Astrocyte (in vitro differentiated cells and primary cell): ENCODE measurements around the gene CARS1. TPM values are rescaled to one million over a fixed set of nuclear protein-coding genes. Genes with fewer than 3 reads are reported as not detected.
A peak's percentile ranks its signal among the peaks of the same experiment; 100 is the strongest.

Experiments used
- DNase-seq: peaks from one replicate; pipeline ENCODE4 v3.0.0-alpha.2; 2010; ENCODE audit warnings: low read depth
- FAIRE-seq: peaks from 2 replicates; lab custom pipeline; 2011; peaks lifted over from hg19 to GRCh38; lab: Jason Lieb, UNC
- H2AFZ ChIP-seq: 2 replicates; pipeline ENCODE4 v1.6.0; 2012; ENCODE audit warnings: low read depth, low read length, inconsistent platforms
- H3K27ac ChIP-seq: 2 replicates; pipeline ENCODE4 v1.5.1; 2011; ENCODE audit warnings: low read depth, low read length, inconsistent platforms
- H3K27me3 ChIP-seq: 2 replicates; pipeline ENCODE4 v1.6.0; 2011; ENCODE audit warnings: low read length, inconsistent platforms; ENCODE audit not compliant: insufficient read depth
- H3K36me3 ChIP-seq: 2 replicates; pipeline ENCODE4 v1.5.1; 2011; ENCODE audit warnings: low read length, inconsistent platforms; ENCODE audit not compliant: insufficient read depth
- H3K4me1 ChIP-seq: 2 replicates; pipeline ENCODE4 v1.5.1; 2011; ENCODE audit warnings: low read length, inconsistent platforms; ENCODE audit not compliant: insufficient read depth
- H3K4me2 ChIP-seq: 2 replicates; pipeline ENCODE4 v1.6.0; 2012; ENCODE audit warnings: low read length, inconsistent platforms
- H3K4me3 ChIP-seq: 2 replicates; pipeline ENCODE4 v1.5.1; 2011; ENCODE audit warnings: low read depth, mild to moderate bottlenecking, low read length, inconsistent platforms; ENCODE audit not compliant: insufficient read depth
- H3K79me2 ChIP-seq: 2 replicates; pipeline ENCODE4 v1.6.0; 2012; ENCODE audit warnings: mild to moderate bottlenecking, low read length, inconsistent platforms; ENCODE audit not compliant: insufficient read depth
- H3K9ac ChIP-seq: 2 replicates; pipeline ENCODE4 v1.6.0; 2012; ENCODE audit warnings: mild to moderate bottlenecking, low read length, inconsistent platforms
- H3K9me3 ChIP-seq: 2 replicates; pipeline ENCODE4 v1.5.1; 2012; ENCODE audit warnings: low read depth, mild to moderate bottlenecking, low read length, inconsistent platforms; ENCODE audit not compliant: insufficient read depth
- H4K20me1 ChIP-seq: 2 replicates; pipeline ENCODE4 v1.6.0; 2012; ENCODE audit warnings: low read length, inconsistent platforms; ENCODE audit not compliant: insufficient read depth
- H3K27ac Mint-ChIP-seq: one replicate; pipeline ENCODE4 v1.8.0; 2021; ENCODE audit warnings: mild to moderate bottlenecking, mixed read lengths; ENCODE audit not compliant: unreplicated experiment
- H3K27me3 Mint-ChIP-seq: one replicate; pipeline ENCODE4 v1.8.0; 2021; ENCODE audit warnings: low read depth, mixed read lengths; ENCODE audit not compliant: unreplicated experiment
- H3K36me3 Mint-ChIP-seq: one replicate; pipeline ENCODE4 v1.8.0; 2021; ENCODE audit warnings: low read depth, mixed read lengths; ENCODE audit not compliant: unreplicated experiment
- H3K4me1 Mint-ChIP-seq: one replicate; pipeline ENCODE4 v1.8.0; 2021; ENCODE audit warnings: low read depth, mixed read lengths; ENCODE audit not compliant: unreplicated experiment
- H3K4me3 Mint-ChIP-seq: one replicate; pipeline ENCODE4 v1.8.0; 2021; ENCODE audit warnings: mild to moderate bottlenecking, moderate library complexity, mixed read lengths; ENCODE audit not compliant: unreplicated experiment
- H3K9me3 Mint-ChIP-seq: one replicate; pipeline ENCODE4 v1.8.0; 2021; ENCODE audit warnings: mild to moderate bottlenecking, mixed read lengths; ENCODE audit not compliant: unreplicated experiment
- CTCF ChIP-seq: IDR thresholded peaks from 2 replicates; pipeline ENCODE4 v1.5.1; 2011; ENCODE audit warnings: low read depth, mild to moderate bottlenecking, inconsistent platforms, low read length, moderate library complexity; ENCODE audit not compliant: insufficient read depth
- EZH2 ChIP-seq: IDR thresholded peaks from 2 replicates; pipeline ENCODE4 v1.6.1; 2012; ENCODE audit warnings: mild to moderate bottlenecking, low read length, inconsistent platforms; ENCODE audit not compliant: insufficient read depth
- total RNA-seq: library from RNA; stranded (reverse); gene quantifications from 2 replicates; pipeline ENCODE4 v1.2.1, GENCODE V29; 2021

Gene CARS1
- total RNA-seq, 1 donor from 2014 or later, result 123 TPM

GRCh38 chr11:2991452-2992233 is 65.6 kb downstream of the CARS1 start:
- H3K9me3 Mint-ChIP-seq, result no peaks in the 10 kb centered on the region
- FAIRE-seq, result no peak
- H3K27ac Mint-ChIP-seq, result peak overlapping the region; percentile 95
- H3K4me2 ChIP-seq, result peak overlapping the region; percentile 98
- no peaks in the 10 kb centered on the region for H3K27me3 Mint-ChIP-seq
- peaks cover 54% of the 10 kb centered on the region for H3K79me2 ChIP-seq
- H3K9me3 ChIP-seq, result no peaks in the 10 kb centered on the region
- peaks cover 48% of the 10 kb centered on the region for H4K20me1 ChIP-seq
- H3K27me3 ChIP-seq, result no peaks in the 10 kb centered on the region
- H2AFZ ChIP-seq, result peak overlapping the region; percentile 21
- no peak for TF ChIP-seq CTCF
- no peak for TF ChIP-seq EZH2
- H3K27ac ChIP-seq, result peak overlapping the region; percentile 90
- H3K4me1 ChIP-seq, result peaks cover 25% of the 10 kb centered on the region
- H3K4me3 ChIP-seq, result peak overlapping the region; percentile 95
- peaks cover 21% of the 10 kb centered on the region for H3K4me1 Mint-ChIP-seq
- H3K36me3 Mint-ChIP-seq, result no peaks in the 10 kb centered on the region
- H3K9ac ChIP-seq, result peak overlapping the region; percentile 90
- no peaks in the 10 kb centered on the region for H3K36me3 ChIP-seq
- DNase-seq, result no peak
- peak overlapping the region; percentile 100 for H3K4me3 Mint-ChIP-seq

GRCh38 chr11:2990617-2991451 is 66.4 kb downstream of the CARS1 start:
- Histone ChIP-seq H3K79me2 (peaks cover 62% of the 10 kb centered on the region), H3K27me3 (no peaks in the 10 kb centered on the region), H2AFZ (no peak overlapping the region), H3K36me3 (no peaks in the 10 kb centered on the region), H4K20me1 (peaks cover 56% of the 10 kb centered on the region), H3K27ac (peak overlapping the region; percentile 90), H3K9ac (peak overlapping the region; percentile 90), H3K4me1 (peaks cover 25% of the 10 kb centered on the region), H3K4me3 (peak overlapping the region; percentile 95), H3K4me2 (peak overlapping the region; percentile 98), H3K9me3 (no peaks in the 10 kb centered on the region)
- H3K36me3 Mint-ChIP-seq, result no peaks in the 10 kb centered on the region
- H3K9me3 Mint-ChIP-seq, result no peaks in the 10 kb centered on the region
- peaks cover 21% of the 10 kb centered on the region for H3K4me1 Mint-ChIP-seq
- no peak for FAIRE-seq
- no peak for DNase-seq
- H3K4me3 Mint-ChIP-seq, result peak overlapping the region; percentile 100
- H3K27me3 Mint-ChIP-seq, result no peaks in the 10 kb centered on the region
- TF ChIP-seq CTCF (no peak), EZH2 (no peak)
- peak overlapping the region; percentile 95 for H3K27ac Mint-ChIP-seq
